A673 (cell line): ENCODE measurements around the gene HS6ST3. TPM values are rescaled to one million over a fixed set of nuclear protein-coding genes. Genes with fewer than 3 reads are reported as not detected.

Source experiments
- BruUV-seq: library from RNA; stranded (reverse); fragments of 400-500 nt; replicated peaks from 2 replicates; lab custom pipeline; 2021; lab: Mats Ljungman, UMichigan
- CTCF ChIA-PET: fragments of 300-600 bp; sonication (Branson Sonifier 250); formaldehyde crosslinking; loops from one replicate; lab custom pipeline; 2022; ENCODE audit warnings: antibody characterized with exemption; lab: Charles Lee
- POLR2A ChIA-PET: fragments of 300-600 bp; sonication (Branson Sonifier 250); formaldehyde crosslinking; loops from one replicate; lab custom pipeline; 2022; ENCODE audit warnings: antibody characterized with exemption; ENCODE audit not compliant: low non-redundant PET; lab: Charles Lee
- DNase-seq: peaks from one replicate; pipeline ENCODE4 v3.0.0-alpha.2; 2015; ENCODE audit warnings: low spot score
- H3K27ac ChIP-seq: fragments of 200-600 bp; sonication (generic); 2 replicates; pipeline ENCODE4 v1.5.1; 2016; ENCODE audit warnings: mixed run types, low read depth, mild to moderate bottlenecking, mixed read lengths, antibody characterized with exemption, low read length; ENCODE audit not compliant: poor library complexity, severe bottlenecking
- H3K27me3 ChIP-seq: fragments of 200-600 bp; sonication (generic); replicated peaks from 2 replicates; pipeline ENCODE4 v1.6.1; 2017; ENCODE audit warnings: mixed run types, low read depth, mild to moderate bottlenecking, mixed read lengths, antibody characterized with exemption, low read length; ENCODE audit not compliant: insufficient read depth, poor library complexity
- H3K36me3 ChIP-seq: fragments of 200-600 bp; sonication (generic); 2 replicates; pipeline ENCODE4 v1.6.1; 2016; ENCODE audit warnings: mixed run types, mild to moderate bottlenecking, mixed read lengths, antibody characterized with exemption, low read length; ENCODE audit not compliant: insufficient read depth, poor library complexity, severe bottlenecking
- H3K4me1 ChIP-seq: fragments of 200-600 bp; sonication (generic); 2 replicates; pipeline ENCODE4 v1.6.1; 2017; ENCODE audit warnings: mixed run types, mild to moderate bottlenecking, mixed read lengths, antibody characterized with exemption, low read length; ENCODE audit not compliant: insufficient read depth, poor library complexity, severe bottlenecking
- H3K4me3 ChIP-seq: fragments of 200-600 bp; sonication (generic); 2 replicates; pipeline ENCODE4 v1.5.1; 2016; ENCODE audit warnings: low read depth, mixed run types, mild to moderate bottlenecking, mixed read lengths, low read length; ENCODE audit not compliant: poor library complexity, severe bottlenecking
- H3K9me3 ChIP-seq: fragments of 200-600 bp; sonication (generic); 2 replicates; pipeline ENCODE4 v1.6.1; 2016; ENCODE audit warnings: mixed run types, low read depth, mild to moderate bottlenecking, mixed read lengths, antibody characterized with exemption, low read length; ENCODE audit not compliant: poor library complexity, severe bottlenecking
- CTCF ChIP-seq: fragments of 300-800, 200-600 bp; sonication (generic); conservative IDR thresholded peaks from 2 replicates; pipeline ENCODE4 v1.5.1; 2017; ENCODE audit warnings: low read depth, mild to moderate bottlenecking, antibody characterized with exemption, low read length, moderate library complexity, mixed read lengths
- EZH2 ChIP-seq: fragments of 200-600 bp; sonication (generic); IDR thresholded peaks from 2 replicates; pipeline ENCODE4 v1.6.1; 2017; ENCODE audit warnings: borderline replicate concordance, low read depth, mild to moderate bottlenecking, mixed read lengths, antibody characterized with exemption, low read length; ENCODE audit not compliant: poor library complexity, severe bottlenecking
- intact Hi-C: fragments of 100-400 bp; cut with micrococcal nuclease; formaldehyde crosslinking; loops from one replicate; pipeline ENCODE4 v1.10.0; 2022; ENCODE audit not compliant: unreplicated experiment
- total RNA-seq: library from RNA; stranded (reverse); gene quantifications from 2 replicates; pipeline ENCODE4 v1.2.3, GENCODE V29; 2021

HS6ST3 gene
- total RNA-seq, 1 experiment from 2014 or later: not detected

- no peaks in the 10 kb centered on the region for H3K36me3 ChIP-seq
- CTCF ChIA-PET: no interaction called here
- H3K27ac ChIP-seq: no peak overlapping the region
- no peak for DNase-seq
- no peaks in the 10 kb centered on the region for H3K27me3 ChIP-seq
- intact Hi-C loops: no loop called here
- POLR2A ChIA-PET: no interaction called here
- H3K4me3 ChIP-seq: no peak overlapping the region
- TF ChIP-seq EZH2 (no peak), CTCF (no peak)
- no TSS peak for BruUV-seq
- no peaks in the 10 kb centered on the region for H3K9me3 ChIP-seq
- no peaks in the 10 kb centered on the region for H3K4me1 ChIP-seq
Observed at GRCh38 chr13:96377835-96378234, 287.9 kb downstream of the HS6ST3 start.

GRCh38 chr13:96379967-96380366, 290.1 kb downstream of the HS6ST3 start:
- no TSS peak for BruUV-seq
- H3K4me1 ChIP-seq: no peaks in the 10 kb centered on the region
- no peaks in the 10 kb centered on the region for H3K9me3 ChIP-seq
- CTCF ChIA-PET: no interaction called here
- no peak overlapping the region for H3K27ac ChIP-seq
- H3K4me3 ChIP-seq: no peak overlapping the region
- DNase-seq: no peak
- TF ChIP-seq EZH2 (no peak), CTCF (no peak)
- H3K27me3 ChIP-seq: no peaks in the 10 kb centered on the region
- intact Hi-C loops: no loop called here
- H3K36me3 ChIP-seq: no peaks in the 10 kb centered on the region
- POLR2A ChIA-PET: no interaction called here

GRCh38 chr13:96381681-96382080, 291.8 kb downstream of the HS6ST3 start:
- no peaks in the 10 kb centered on the region for H3K4me1 ChIP-seq
- CTCF ChIA-PET: no interaction called here
- no peaks in the 10 kb centered on the region for H3K36me3 ChIP-seq
- H3K27me3 ChIP-seq: no peaks in the 10 kb centered on the region
- no peak for TF ChIP-seq EZH2
- TF ChIP-seq CTCF: no peak
- no peak overlapping the region for H3K4me3 ChIP-seq
- BruUV-seq: no TSS peak
- no peak overlapping the region for H3K27ac ChIP-seq
- intact Hi-C loops: no loop called here
- H3K9me3 ChIP-seq: no peaks in the 10 kb centered on the region
- POLR2A ChIA-PET: no interaction called here
- DNase-seq: no peak
